GM18520 (cell line): ENCODE results near the gene CENPX.

Experiments
- ATAC-seq: cut with Tn5 transposase; IDR thresholded peaks from one replicate; pipeline ENCODE4 v1.9.1; 2021; ENCODE audit not compliant: unreplicated experiment

Gene CENPX

DNA sequence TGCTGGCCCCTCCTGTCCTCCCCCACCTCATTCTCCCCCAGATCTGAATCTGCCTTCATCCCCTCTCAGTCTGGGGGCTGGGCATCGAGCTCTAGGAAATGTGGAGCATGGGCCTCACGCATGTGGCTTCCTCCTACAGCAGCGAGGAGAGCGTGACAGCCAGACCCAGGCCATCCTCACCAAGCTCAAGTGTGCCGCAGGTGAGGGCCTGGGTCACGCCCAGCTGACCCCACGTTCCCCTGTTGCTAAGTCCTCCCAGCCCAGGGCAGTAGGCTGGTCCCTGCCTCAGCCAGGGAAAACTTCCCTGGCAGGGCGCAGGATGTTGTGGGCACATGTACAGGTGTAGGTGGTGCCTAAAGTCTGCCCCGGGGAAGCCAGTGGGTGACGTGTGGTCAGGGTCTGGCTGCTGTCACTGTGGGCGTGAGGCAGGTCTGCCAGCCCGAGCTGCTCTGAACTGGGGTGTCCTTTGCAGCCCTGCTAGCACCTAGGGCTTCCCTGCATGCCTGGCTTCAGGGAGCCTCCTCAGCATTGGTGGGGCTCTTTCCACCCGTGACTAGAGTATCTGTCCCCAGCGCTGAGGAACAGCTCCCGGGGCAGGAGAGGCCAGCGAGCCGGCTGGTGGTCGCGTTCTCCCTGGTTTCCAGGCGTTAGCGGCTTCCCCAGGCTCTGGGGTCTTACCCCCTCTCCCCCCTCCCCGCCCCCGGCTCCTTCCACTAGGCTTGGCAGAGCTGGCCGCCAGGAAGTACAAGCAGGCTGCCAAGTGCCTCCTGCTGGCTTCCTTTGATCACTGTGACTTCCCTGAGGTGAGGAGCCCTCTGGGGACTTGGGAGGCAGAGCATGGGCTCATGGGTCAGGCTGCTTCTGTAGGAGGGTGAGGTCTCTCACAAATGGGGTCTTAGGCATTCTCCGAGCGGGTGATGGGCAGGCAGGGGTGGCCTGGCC is 32.6 kb upstream of the CENPX start:
- ATAC-seq: no peak

DNA sequence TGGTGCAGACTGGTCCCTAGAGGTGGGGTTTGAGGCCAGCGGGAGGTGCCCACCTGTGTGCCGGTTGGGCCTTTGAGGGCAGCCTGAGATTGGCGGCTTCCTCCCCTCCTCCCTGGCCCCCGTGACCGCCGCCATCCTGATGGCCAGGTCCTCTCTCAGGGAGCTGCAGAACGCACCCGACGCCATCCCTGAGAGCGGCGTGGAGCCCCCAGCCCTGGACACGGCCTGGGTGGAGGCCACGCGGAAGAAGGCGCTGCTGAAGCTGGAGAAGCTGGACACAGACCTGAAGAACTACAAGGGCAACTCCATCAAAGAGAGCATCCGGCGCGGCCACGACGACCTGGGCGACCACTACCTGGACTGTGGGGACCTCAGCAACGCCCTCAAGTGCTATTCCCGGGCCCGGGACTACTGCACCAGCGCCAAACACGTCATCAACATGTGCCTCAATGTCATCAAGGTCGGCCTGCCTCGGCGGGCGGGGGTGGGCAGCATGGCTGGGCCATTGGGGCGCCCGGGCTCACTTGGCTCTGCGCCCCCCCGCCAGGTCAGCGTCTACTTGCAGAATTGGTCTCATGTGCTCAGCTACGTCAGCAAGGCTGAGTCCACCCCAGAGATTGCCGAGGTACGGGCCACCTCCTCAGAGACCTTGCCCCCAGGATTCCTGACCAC is 31.8 kb upstream of the CENPX start:
- no peak for ATAC-seq

DNA sequence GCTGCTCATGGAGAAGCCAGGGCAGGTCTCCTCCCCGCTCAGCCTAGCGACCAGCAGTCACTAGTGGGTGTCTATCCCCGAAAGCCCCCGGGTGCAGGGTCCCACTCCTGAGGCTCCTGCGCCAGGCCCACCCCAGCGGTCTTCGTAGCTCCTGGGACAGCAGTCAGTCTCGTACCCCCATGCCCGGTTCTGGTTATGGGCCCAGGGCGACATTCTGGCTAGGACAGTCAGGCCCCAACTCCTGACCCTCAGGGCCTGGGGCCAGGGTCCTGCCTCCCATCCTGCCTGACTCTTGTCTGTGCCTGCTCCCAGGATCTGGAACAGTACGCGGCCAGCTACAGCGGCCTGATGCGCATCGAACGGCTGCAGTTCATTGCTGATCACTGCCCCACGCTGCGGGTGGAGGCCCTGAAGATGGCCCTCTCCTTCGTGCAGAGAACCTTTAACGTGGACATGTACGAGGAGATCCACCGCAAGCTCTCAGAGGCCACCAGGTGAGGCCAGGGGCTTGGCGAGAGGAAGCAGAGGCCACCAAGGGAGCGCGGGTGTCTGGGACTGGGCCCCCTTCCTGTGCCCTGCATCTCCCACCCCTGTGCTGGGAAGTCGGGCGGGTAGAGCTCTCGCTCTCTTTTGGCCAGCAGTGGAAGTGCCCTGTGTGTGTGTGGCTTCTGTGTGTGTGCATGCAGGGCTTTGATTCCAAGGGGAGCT is 31.0 kb upstream of the CENPX start:
- ATAC-seq: no peak

DNA sequence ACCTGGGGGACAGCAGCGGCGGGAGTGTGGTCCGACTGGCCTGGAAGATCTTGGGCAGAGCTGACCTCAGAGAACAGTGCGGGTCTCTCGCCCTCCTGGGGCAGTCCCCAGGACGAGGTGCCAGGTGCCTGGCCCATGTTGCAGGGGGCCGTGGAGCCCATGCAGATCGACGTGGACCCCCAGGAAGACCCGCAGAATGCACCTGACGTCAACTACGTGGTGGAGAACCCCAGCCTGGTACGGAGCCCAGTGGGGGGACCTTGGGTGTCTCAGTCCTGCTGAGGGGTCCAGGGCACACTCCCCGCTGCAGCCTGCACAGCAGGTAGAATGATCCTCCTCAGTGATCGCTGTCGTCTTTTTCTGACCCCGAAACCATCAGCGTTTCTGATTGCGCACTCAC is 30.5 kb upstream of the CENPX start:
- ATAC-seq: no peak

DNA sequence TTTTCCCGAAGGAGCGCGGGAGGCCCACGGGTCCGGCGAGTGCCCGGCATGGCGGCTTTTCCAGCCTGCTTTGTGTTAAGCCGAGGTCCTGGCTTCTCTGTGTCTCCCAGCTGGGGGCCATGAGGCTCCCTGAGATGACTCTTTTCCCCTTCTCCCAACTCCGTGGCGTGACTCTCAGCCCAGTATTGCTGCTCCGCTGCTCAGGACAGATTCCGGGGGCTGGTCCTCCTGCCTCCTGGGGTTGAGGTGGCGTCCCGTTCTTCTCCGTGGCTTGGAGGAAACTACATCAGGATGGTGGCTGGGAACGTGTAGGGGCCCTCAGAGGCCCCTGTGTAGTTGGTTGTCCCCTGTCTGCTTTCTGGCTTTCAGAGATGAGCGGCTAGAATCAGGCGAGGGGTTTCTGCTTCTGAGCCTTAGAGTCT is 30.0 kb upstream of the CENPX start:
- ATAC-seq: no peak

- ATAC-seq: no peak
Observed at GRCh38 chr17:82051776-82052637, 29.3 kb upstream of the CENPX start, which contains the start of the genes GPS1 and RFNG. Gene GPS1, plus strand, starts transcription at chr17:82051898. Its CDS starts 34 bp downstream, at chr17:82051932. Gene RFNG, minus strand, starts transcription at chr17:82051811. Its CDS starts 45 bp downstream, at chr17:82051766.

- no peak for ATAC-seq
Observed at GRCh38 chr17:82050761-82051641, 28.3 kb upstream of the CENPX start.

DNA sequence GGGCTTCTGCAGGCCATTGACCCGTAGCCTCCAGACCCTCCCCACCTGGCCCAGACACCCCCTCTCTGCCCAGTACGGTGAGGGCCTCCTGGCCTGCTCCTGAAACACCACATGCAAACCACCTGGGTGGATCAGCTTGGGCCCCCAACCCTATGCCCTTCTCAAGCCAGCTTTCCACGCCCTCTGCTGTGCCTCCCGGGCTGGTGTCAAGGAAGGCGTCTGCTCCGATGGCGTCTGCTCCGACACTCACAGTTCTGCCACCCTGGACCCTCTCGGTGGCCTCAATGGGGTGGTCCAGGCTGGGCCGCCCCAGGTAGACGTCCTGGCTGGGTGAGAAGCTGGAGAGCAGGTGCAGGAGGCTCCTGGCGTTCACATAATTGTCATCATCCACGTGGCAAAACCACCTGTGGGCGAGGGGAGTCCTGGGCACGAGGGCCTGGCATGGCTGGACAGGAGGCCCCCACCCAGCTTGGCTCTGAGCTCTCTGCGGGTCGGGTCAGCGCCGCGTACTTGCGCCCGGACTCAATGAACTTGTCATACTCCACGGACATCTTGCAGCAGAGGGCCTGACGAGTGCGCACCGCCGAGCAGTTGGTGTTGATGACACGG is 27.6 kb upstream of the CENPX start:
- no peak for ATAC-seq

DNA sequence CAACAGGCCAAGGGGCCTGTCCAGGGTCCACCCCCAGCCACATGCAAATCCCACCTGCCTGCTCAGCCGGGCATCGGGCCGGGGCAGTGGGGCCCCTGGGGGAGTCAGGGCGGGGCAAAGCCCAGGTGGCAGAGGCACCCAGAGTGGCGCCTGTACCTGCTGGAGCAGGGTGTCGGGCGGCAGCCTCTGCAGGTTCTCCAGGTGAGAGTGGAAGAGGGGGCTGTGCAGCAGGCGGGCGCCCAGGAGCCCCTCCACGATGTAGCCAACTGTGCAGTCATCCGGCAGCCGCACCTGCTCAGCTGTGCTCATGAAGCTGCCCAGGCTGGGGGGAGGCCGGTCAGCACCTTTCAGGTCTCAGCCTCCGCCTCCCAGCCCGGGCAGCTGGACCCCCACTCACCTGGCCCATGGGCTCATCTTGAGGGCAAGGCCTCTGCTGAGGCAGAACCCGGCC is 26.9 kb upstream of the CENPX start:
- no peak for ATAC-seq

- no peak for ATAC-seq
Observed at GRCh38 chr17:82049106-82049505, 26.4 kb upstream of the CENPX start.

- no peak for ATAC-seq
Observed at GRCh38 chr17:82048571-82048971, 25.9 kb upstream of the CENPX start.

DNA sequence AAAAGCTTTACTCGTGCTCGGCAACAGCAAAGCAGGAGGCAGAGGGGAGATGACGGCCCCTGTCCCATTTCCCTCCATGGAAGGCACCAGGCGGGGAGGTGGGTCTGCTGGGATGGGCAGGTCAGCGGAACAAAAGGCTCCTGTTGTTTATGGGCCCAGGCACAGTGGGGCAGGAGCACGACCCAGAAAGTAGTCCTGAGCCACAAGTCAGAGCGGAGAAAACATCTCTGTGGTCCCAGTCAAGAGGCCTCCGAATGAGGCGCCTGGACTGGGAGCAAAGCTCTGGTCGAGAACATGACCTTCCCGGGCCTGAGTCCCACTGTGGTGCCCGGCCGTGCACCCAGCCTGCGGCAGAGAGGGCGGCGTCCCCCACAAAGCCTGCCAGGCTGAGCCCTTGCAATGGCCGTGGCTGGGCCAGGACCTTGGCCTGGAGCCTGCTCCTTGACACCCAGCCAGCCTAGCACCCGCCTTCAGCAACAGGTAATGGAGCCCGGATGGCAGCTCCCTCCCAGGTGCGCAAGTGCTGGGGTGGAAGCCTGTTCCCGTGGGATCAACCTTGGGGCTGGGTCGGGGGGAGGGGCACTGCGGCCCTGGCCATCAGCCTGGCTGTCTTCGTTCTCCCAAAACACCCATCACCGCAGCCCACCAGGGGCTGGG is 25.4 kb upstream of the CENPX start:
- ATAC-seq: no peak

DNA sequence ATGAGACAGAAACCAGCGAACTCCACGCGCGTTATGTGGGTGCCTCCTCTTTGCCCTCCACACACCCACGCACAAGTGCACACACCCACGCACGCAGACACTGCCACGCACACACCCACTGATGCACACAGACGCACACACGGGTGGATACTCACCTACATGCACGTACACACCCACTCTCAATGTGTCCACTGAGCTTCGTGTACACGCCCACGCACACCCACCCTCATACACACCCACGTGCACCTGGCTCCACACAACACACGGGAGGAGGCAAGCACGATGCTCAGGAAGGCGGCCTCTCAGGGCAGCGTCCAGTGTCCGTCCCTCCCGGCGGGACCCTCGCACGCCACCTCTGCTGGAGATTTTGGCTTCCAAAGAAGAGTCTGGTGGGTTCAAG is 24.7 kb upstream of the CENPX start:
- no peak for ATAC-seq

DNA sequence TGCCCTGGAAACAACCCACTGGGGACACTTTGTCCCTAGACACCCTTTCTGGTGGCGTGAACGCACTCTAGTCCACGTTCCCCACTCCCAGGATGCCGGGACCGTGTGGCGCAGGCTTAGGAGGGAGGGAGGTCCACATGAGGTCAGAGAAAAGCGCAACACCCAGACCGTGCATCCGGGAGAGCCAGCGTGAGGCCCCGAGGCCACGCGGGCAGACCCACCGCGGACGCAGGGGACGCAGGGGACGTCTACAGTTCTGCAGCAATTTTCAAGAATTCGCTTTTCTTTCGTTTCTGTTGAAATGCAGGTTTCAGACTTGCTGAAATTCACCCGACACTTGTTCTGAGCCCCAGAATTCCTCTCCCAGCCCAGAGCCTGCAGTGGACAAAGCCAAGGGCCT is 24.2 kb upstream of the CENPX start:
- no peak for ATAC-seq

- ATAC-seq: no peak
Observed at GRCh38 chr17:82045936-82046484, 23.3 kb upstream of the CENPX start.

DNA sequence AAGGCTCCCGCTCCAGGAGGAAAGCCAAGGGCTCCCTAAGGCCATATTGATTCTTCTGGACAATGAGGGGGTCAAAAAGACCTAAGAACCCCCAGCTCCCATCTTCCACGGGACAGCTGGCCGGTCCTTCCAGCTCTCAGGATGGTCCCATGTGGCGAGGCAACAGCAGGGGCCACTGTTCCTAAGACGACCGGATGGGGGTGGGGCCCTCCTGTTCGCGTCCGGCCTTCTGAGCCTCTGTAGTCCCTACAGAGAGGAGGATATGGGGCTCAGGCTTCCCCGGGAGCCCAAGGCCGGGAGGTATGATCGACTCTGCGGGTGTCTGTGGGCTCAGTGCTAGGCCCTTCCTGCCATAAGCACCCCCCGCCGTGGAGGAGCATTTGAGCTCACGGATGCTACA is 20.8 kb upstream of the CENPX start:
- ATAC-seq: no peak

DNA sequence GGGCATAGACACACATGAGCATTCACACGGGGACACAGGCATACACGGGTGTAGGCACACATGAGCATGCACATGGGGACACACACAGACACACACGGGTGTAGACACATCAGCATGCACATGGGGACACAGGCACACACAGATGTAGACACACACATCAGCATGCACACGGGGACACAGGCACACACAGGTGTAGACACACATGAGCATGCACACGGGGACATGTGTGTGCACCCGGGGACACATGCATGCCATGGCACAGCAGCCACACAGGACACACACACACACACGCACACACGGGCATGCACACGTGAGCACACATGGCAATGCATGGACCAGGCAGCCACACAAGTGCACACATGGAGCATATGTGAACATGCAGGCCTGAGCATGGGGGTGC is 20.0 kb upstream of the CENPX start:
- ATAC-seq: no peak

DNA sequence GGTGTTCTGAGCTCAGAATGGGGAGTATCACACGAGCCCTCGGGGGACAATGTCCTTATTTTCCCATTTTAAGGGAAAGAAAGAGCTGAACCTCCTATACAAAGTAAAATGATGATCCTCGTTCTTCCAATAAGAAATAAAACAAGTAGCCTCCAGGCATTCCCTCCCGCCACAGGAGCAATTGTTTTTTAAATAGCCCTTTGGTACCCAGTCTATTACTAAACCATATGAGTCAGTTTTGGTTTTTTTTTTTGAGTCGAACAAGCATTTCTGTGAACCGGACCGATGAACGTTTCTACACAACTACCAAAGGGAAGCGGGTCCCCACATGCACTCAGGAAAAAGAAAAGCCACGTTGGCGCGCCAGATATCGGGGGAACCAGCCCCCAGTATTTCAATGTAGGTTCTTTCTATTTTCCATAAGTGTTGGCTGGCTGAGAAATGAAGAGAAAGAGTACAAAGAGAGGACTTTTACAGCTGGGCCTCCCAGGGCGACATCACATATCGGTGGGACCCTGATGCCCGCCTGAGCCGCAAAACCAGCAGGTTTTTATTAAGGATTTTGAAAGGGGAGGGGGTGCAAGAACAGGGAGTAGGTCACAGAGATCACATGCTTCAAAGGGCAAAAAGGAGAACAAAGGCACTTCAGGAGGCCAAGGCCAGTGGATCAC is 18.6 kb upstream of the CENPX start:
- ATAC-seq: no peak
